SH-SY5Y (cell line): ENCODE data around the gene PPP2R2C.

Experiments
- GATA2 ChIP-seq: IDR thresholded peaks from 2 replicates; pipeline ENCODE4 v1.6.1; 2011; ENCODE audit warnings: mild to moderate bottlenecking, low read depth, low read length
- GATA3 ChIP-seq: IDR thresholded peaks from 2 replicates; pipeline ENCODE4 v1.6.1; 2011; ENCODE audit warnings: low read depth, mild to moderate bottlenecking, low read length, moderate library complexity

PPP2R2C gene

GRCh38 chr4:6500481-6501140, 28.2 kb upstream of the PPP2R2C start:
- TF ChIP-seq GATA3 (no peak), GATA2 (no peak)

- no peak for TF ChIP-seq GATA3
- no peak for TF ChIP-seq GATA2
Observed at GRCh38 chr4:6499238-6499600, 26.8 kb upstream of the PPP2R2C start.

GRCh38 chr4:6498511-6499237, 26.3 kb upstream of the PPP2R2C start:
- TF ChIP-seq GATA3 (no peak), GATA2 (no peak)

- TF ChIP-seq GATA3 (no peak), GATA2 (no peak)
Observed at GRCh38 chr4:6497796-6498195, 25.4 kb upstream of the PPP2R2C start.

- TF ChIP-seq GATA3 (no peak), GATA2 (no peak)
Observed at GRCh38 chr4:6495736-6496135, 23.3 kb upstream of the PPP2R2C start.

GRCh38 chr4:6495296-6495590, 22.8 kb upstream of the PPP2R2C start:
- TF ChIP-seq GATA2 (no peak), GATA3 (no peak)

- TF ChIP-seq GATA2, result no peak
- no peak for TF ChIP-seq GATA3
Observed at GRCh38 chr4:6494431-6495295, 22.2 kb upstream of the PPP2R2C start.

- TF ChIP-seq GATA3 (no peak), GATA2 (no peak)
Observed at GRCh38 chr4:6493658-6494304, 21.4 kb upstream of the PPP2R2C start.

GRCh38 chr4:6492861-6493657, 20.6 kb upstream of the PPP2R2C start:
- TF ChIP-seq GATA2 (no peak), GATA3 (no peak)

- TF ChIP-seq GATA3, result no peak
- TF ChIP-seq GATA2, result no peak
Observed at GRCh38 chr4:6492027-6492590, 19.7 kb upstream of the PPP2R2C start.

GRCh38 chr4:6491235-6491634, 18.8 kb upstream of the PPP2R2C start:
- TF ChIP-seq GATA3, result no peak
- TF ChIP-seq GATA2, result no peak

GRCh38 chr4:6489927-6490326, 17.5 kb upstream of the PPP2R2C start:
- no peak for TF ChIP-seq GATA3
- no peak for TF ChIP-seq GATA2

- TF ChIP-seq GATA2 (no peak), GATA3 (no peak)
Observed at GRCh38 chr4:6487466-6487865, 15.1 kb upstream of the PPP2R2C start.

GRCh38 chr4:6480534-6481088, 8.2 kb upstream of the PPP2R2C start:
- TF ChIP-seq GATA2, result no peak
- TF ChIP-seq GATA3, result no peak
